HL-60 (cell line): ENCODE measurements around the gene ELOF1.

ENCODE experiments used
- CTCF ChIP-seq: IDR thresholded peaks from one replicate; pipeline ENCODE4 v1.5.1; 2011; ENCODE audit warnings: low read length, control low read depth, inconsistent platforms; ENCODE audit not compliant: insufficient read depth
- GABPA ChIP-seq: IDR thresholded peaks from 2 replicates; pipeline ENCODE4 v1.6.1; 2012; ENCODE audit warnings: low read depth
- POLR2AphosphoS5 ChIP-seq: IDR thresholded peaks from 2 replicates; pipeline ENCODE4 v1.6.1; 2012; ENCODE audit warnings: low read depth
- REST ChIP-seq: IDR thresholded peaks from 2 replicates; pipeline ENCODE4 v1.6.1; 2012; ENCODE audit warnings: low read depth; ENCODE audit not compliant: insufficient replicate concordance
- SPI1 ChIP-seq: IDR thresholded peaks from 2 replicates; pipeline ENCODE4 v1.6.1; 2012; ENCODE audit warnings: low read depth, mild to moderate bottlenecking, borderline replicate concordance

- TF ChIP-seq CTCF (no peak), SPI1 (no peak), POLR2AphosphoS5 (no peak), GABPA (no peak), REST (no peak)
Observed at GRCh38 chr19:11547929-11548700, 10.9 kb downstream of the ELOF1 start.
